GM20431 (cell line): ENCODE data around the gene ZBTB47.

Experiments used
- in situ Hi-C: fragments of 300-500 bp; cut with MseI, MboI; formaldehyde crosslinking; loops from one replicate; pipeline ENCODE4 v1.15.0; 2020; ENCODE audit warnings: low sequenced_read_pairs; ENCODE audit not compliant: unreplicated experiment

The ZBTB47 gene

DNA sequence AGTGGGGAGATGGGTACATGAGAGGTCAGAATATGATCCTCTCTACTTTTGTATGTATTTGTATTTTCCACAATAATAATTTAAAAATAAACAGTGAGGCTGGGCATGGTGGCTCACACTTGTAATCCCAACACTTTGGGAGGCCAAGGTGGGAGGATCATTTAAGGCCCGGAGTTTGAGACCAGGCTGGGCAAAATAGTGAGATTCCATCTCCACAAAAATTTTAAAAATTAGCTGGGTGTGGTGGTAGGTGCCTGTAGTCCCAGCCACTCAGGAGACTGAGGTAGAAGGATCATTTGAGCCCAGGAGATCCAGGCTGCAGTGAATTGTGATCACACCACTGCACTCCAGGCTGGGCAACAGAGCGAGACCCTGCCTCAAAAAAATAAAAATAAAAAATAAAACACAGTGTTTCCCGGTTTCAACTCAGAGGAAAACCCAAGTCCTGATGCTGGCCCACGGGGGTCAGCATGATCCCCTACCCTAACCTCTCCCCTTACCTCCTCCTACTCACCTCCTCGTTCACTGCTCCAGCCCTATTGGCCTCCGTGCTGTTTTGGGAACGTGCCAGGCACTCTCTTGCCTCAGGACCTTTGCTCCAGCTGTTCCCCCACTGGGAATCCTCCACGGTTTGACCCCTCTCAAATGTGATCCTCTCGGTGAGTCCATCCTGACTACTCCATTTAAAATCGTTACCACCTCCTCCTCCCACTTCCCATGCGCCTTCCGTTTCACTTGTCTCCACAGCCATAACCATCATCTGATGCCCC is 29.0 kb downstream of the ZBTB47 start:
- in situ Hi-C loops, result no loop called here

DNA sequence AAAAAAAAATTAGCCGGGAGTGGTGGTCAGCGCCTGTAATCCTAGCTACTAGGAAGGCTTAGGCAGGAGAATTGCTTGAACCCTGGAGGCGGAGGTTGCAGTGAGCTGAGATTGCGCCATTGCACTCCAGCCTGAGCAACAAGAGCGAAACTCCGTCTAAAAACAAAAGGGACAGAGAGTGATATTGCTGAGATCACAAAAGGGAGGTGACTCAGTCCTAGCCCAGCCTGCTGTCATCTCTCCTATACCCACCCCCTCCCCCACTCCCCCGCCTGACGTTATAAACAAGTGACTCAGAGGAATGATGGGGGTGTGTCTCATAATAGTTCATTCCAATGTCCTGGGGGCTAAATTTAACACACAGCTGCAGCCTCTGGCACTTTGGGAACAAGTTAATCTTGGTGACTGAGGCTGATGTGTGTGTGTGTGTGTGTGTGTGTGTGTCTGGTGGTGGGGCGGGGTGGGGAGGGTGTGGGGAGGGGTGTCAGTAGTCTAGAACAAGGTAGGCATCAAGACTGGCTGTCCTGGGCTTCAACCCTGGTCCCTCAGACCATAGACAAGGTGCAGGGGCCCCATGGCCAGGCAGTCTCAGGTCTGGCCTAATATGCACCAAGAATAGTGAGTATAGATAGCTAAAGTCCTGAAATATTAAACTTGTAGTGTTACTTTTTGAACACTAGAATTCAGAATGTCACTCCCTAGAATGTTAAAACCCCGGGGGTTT is 30.5 kb downstream of the ZBTB47 start:
- in situ Hi-C loops, result no loop called here

DNA sequence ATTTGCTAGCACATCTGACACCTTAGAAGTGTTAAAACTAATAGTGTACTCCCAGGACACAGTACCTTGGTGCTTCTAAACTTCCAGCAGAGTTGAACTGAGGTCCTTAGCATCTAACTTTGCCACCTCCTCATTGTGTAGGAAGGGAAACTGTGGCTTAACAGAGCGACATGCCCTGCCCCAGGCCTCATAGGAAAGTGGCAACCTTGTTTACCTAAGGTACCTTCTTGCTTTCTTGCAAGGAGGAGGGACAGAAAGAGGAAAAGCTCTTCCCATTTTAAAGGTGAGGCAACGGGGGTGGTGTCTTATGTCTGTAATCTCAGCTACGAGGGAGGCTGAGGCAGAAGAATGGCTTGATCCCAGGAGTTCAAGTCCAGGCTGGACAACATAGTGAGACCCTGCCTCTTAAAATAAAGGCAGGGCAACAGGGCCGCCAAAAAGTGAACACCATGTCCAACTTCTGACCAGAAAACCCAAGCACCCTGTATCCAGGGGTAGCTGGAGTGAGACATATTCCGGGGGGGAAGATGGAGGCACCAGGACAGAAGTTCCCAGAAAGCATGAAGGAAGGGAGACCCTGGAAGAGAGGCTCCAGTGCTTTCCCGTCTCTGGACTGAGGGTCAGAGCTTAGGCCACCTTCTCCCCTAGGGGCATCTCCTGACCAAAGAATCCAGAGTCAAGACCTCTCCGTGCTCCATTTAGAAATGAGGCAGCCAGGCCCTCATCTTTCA is 31.3 kb downstream of the ZBTB47 start:
- in situ Hi-C loops, result no loop called here

DNA sequence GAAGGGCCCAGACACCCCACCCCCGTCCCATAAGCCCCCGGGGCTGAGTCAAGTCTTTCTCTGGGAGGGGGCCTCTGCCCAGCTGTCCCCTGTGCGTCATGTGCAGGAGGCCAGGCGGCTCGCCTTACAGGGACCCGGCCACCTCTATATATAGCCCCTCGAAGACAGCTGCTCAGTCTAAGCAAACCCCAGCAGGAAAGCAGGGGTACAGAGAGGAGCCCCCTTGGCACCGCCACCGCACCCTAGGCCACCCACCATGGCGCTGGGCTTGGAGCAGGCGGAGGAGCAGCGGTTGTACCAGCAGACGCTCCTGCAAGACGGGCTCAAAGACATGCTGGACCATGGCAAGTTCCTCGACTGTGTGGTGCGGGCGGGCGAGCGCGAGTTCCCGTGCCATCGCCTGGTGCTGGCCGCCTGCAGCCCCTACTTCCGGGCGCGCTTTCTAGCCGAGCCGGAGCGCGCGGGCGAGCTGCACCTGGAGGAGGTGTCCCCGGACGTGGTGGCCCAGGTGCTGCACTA is 31.9 kb downstream of the ZBTB47 start, which contains the start of gene KLHL40:
KLHL40 (plus strand) TSS at position 175 of the 519 bp plus-strand sequence; CDS start at position 257, 82 bp downstream.
- in situ Hi-C loops, result no loop called here

DNA sequence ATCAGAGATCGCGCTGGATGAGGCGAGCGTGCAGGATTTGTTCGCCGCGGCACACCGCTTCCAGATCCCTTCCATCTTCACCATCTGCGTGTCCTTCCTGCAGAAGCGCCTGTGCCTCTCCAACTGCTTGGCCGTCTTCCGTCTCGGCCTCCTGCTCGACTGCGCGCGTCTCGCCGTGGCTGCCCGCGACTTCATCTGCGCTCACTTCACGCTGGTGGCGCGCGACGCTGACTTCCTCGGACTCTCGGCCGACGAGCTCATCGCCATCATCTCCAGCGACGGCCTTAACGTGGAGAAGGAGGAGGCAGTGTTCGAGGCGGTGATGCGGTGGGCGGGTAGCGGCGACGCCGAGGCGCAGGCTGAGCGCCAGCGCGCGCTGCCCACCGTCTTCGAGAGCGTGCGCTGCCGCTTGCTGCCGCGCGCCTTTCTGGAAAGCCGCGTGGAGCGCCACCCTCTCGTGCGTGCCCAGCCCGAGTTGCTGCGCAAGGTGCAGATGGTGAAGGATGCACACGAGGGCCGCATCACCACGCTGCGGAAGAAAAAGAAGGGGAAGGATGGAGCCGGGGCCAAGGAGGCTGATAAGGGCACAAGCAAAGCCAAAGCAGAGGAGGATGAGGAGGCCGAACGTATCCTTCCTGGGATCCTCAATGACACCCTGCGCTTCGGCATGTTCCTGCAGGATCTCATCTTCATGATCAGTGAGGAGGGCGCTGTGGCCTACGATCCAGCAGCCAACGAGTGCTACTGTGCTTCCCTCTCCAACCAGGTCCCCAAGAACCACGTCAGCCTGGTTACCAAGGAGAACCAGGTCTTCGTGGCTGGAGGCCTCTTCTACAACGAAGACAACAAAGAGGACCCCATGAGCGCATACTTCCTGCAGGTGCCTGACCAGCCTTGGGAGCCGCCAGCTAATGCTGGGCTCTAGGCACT is 32.7 kb downstream of the ZBTB47 start:
- in situ Hi-C loops, result no loop called here

DNA sequence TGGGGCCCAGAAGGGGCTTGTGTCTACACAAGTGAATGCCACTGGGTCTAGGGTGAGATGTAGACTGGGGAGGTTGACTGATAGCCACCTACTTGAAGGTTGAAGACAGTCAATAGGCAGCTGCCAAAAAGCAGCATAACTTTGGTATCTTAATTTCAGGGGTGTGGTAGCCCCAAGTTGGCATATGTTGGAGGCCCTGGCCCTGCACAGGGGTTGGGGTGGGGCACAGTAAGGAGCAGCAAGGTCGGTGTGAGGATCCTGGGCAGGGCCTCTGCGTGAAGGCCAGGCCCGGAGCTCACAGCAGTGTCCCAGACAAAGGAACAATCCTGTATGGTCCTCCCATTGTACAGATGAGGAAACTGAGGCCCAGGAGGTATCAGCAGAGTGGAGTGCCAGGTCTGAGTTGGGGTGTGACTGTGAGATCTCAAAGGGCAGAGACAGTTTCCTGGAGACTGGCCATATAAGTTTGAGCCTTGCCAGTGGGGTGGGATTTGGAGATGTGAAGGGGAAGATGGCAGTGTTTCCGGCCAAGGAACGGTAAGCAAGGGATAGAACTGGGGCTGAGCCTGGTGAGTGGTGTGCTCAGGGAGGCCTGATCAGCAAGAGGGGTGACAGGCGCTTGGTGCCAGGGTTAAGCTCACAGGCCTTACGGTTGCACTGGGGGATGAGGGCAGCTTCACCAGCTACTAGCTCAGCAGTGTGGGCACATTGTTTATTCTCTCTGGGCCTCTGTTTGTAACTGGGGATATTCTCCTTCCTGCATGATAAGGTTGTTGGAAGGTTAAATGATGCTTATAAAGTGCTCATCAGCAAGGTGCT is 33.5 kb downstream of the ZBTB47 start:
- in situ Hi-C loops, result no loop called here

DNA sequence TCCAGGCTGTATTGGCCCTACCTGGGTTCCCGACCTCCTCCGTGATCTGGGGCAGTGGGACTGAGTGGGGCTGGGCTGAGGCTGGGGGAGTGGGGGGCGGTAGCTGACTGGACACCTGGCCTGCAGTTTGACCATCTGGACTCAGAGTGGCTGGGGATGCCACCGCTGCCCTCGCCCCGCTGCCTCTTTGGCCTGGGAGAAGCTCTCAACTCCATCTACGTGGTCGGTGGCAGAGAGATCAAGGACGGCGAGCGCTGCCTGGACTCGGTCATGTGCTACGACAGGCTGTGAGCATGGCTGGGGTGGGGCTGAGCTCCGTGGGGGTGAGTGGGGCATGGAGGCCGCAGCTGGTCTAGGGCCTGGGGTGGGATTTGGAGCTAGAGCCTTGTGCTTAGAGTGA is 34.5 kb downstream of the ZBTB47 start:
- in situ Hi-C loops, result no loop called here

DNA sequence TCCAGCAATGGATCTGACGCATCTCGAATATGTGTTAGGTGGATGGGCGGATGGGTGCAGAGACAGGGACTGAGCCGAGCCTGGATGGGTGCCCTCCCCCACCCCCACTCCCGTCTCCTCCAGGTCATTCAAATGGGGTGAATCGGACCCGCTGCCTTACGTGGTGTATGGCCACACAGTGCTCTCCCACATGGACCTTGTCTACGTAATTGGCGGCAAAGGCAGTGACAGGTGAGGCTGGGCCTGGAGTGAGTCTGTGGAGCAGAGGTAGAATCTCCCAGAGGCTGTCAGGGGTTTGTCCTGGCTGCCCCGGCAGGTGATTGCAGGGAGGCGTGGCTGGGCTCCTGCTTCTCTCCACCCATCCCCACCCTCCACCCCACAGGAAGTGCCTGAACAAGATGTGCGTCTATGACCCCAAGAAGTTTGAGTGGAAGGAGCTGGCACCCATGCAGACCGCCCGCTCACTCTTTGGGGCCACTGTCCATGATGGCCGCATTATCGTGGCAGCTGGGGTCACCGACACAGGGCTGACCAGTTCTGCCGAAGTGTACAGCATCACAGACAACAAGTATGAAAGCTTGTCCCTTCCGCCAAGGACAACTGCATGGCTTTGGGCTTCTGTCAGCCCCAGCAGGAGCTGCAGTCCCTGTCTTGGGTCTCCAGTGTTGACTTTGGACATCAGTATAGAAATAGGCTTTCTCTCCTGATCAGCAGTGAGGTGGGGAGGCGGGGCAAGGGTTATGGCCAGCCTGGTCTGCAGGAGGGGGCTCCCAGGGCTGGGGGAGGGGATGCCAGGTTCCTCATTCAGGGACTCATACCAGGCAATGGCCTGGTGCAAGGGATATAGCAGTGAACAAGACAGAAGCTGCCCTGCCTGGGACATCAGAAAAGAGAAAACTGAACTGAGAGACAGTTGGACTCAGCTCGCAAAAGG is 35.3 kb downstream of the ZBTB47 start:
- in situ Hi-C loops, result no loop called here

DNA sequence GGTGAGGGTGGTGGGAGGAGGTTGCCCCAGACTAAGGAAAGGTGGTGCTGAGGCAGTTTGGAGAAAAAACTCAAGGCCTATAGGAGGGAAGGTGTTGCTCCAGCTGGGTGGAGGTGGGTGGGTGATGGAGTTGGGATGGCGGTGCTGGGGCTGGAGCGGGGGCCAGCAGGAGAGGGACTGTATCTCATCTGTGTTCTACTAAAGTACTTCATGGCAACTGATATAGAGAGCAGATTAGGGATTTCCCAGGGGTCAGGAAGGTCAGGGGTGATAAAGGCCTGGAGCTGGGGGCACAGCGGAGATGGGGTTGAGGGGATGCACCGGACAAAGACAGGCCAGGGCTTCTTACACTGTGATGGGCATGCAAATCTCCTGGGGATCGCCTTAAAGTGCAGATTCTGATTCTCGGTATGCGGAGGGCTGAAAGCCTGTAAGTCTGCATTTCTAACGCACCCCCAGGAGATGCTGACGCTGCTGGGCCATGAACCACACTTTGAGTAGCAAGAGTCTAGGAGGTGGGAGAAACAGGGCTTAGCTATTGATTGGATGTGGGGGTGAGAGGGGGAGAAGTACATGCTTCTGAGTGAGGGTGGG is 36.0 kb downstream of the ZBTB47 start:
- in situ Hi-C loops, result no loop called here

DNA sequence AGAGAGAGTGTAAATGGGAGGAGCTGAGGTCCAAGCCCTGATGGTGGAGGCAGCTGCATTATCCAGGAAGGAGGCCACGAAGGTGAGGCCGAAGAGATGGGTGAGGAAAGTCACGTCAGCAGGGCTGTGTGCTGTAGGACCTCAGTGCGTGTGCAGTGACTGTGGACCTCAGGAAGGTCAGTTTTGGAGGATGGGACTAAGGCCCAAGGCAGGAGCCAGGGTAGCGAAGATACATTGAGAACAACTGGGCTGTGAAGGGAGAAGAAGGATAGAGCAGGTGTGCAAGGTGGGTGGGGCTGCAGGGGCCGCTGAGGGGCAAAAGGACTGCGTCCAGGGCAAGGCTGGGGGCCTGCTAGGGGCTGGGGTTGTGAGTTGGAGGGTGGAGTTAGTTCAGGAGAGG is 36.7 kb downstream of the ZBTB47 start:
- in situ Hi-C loops, result no loop called here

DNA sequence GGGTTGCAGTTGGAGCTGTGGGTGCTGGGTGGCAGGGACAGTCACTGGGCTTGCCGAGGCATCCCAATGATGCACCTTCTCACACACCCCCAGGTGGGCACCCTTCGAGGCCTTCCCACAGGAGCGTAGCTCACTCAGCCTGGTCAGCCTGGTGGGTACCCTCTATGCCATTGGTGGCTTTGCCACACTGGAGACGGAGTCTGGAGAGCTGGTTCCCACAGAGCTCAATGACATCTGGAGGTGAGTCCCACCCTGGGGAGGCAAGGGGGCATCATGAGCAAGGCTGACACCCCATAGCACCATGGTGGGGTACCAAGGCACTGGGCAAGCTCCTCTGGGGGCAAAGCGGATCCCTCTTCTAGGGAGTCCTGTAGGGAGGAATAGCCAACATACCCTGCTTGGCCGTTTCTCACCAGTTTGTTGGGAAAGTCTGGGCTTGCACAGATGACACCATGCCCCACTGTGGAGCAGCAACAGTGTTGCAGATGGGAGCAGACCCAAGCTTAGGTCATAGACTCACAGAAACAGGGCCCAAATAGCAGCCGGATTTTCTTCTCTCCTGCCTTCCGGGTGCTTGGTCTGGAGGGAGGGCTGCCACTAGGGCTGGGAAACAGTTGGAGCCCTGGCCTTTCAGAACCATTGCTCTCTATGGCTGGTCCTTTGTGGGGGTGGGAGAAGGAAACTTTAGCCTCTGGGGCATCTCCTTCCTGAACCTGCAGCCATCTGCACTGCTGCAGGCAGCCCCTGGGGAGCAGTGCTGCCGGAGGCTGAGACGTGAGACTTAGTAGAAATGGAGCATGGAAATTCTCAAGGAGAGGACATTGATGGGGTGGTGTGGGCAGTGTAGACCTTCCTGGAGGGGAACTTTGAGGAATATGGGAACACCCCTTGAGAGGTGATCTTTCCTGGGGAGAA is 37.5 kb downstream of the ZBTB47 start:
- in situ Hi-C loops, result no loop called here

DNA sequence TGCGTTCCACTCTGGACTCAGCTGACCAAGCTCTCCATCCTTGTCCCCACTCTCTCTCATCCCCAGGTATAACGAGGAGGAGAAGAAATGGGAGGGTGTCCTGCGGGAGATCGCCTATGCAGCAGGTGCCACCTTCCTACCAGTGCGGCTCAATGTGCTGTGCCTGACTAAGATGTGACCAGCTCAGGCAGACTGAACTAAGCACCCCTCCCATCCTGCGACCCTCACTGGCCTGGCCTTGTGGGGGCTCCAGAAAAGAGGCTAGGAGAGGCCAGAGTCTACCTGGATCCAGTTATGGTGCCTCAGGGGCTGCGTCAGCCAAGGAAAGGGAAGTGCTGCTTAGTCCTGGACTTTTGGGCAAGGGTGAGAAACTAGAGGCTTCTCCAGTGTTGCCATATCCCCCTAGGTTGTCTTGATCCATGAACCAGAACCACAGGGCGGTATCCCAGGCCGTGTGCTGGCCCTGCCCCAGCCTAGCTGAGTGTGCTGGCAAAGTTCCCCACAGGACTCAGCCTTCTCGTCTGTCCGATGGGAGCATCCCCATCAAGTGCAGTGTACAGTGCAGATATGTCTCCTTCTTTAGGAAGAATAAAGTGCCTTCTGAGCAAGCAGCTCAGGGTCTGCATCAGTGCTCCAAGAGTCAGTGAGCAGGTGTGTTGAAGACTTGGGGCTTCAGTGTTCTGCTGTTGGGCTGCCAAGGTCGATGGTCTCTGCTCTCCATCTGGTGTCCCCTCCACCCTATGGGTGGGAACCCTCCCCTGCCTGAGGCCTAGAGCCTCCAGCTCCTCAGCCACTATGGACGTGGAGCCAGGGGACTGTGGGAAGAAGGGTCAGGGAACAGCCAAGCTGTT is 38.5 kb downstream of the ZBTB47 start:
- in situ Hi-C loops, result no loop called here

DNA sequence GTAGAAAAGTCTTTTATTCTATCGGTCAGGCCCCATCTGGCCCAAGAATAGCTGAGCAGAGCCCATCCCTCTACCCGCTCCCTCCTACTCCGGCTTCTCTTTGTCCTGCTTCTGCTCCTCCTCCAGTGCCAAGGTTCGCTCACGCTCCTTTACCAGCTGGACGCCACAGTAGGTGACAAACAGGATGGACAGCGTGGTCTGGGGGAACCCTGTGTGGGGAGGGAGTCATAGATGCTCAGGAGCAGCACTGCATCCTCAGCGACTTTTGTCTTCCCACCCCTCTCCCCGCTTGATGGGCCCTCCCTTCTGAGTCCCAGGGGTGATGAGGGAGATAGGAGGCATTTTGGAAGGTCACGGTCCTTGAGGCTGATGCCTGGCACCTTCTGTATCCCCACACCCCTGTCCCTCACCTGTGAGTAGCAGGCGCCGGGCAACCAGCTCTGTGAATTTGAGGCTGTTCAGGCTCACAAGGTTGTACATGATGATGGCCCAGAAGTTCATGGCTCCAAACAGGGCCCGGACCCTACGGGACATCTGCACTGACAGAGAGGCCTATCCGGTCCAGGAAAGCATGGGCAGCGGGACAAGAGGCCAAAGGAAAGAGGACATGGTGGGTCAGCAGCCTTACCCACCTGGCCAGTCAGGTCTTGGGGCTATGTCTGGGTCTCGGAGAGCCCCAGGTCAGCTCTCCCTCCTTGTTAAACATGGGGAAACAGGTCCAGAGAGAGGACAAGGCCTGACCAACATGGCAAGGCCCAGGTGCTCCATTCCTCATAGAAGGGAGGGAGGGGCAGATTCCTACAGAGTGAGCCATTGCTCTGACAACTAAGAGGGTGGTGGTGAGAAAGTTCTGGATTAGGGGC is 39.4 kb downstream of the ZBTB47 start:
- in situ Hi-C loops, result no loop called here

DNA sequence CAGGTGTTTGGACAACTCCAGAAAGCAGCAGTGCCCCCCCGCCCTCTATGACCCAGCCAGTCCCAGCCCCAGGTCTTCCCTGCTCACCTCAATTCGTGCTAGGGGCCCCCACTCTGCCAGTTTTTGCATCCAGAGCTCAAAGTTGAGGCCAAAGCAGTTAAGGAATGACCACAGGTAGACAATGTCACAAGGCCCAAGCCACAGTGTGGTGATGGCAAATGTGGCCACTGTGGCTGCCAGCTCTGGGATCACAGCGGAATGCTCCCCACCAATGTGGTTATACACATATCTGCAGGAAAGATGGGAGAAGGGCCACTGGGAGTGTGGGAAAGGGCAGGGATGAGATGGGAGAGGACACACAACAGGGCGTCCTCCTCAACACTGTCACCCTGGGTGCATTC is 40.0 kb downstream of the ZBTB47 start:
- in situ Hi-C loops, result no loop called here

DNA sequence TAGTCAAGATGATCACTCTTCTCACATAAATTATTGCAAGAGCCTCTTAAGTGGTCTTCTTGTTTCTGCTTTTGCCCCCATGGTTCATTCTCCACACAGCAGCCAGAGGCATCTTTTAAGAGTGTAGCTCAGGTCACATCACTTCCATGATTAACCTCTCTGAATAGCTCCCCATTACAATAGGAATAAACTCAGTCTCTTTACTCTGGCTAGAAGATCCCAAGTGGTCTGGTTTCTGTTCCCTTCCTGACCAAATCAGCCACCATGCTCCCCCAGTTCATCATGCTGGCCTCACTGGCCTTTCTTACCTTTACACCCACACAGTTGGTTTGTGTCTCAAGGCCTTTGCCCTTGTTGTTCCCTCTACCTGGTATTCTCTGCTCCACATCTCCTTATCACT is 40.9 kb downstream of the ZBTB47 start:
- in situ Hi-C loops, result no loop called here
